Mesendoderm (in vitro differentiated cells): ENCODE measurements around the gene STPG3.

Experiments used
- DNase-seq: peaks from one replicate; pipeline ENCODE4 v3.0.0; 2013
- H2AK5ac ChIP-seq: 2 replicates; pipeline ENCODE4 v1.6.1; 2013; ENCODE audit warnings: low read length, inconsistent platforms
- H2BK120ac ChIP-seq: 2 replicates; pipeline ENCODE4 v1.6.1; 2013; ENCODE audit warnings: low read depth, mild to moderate bottlenecking, low read length, moderate library complexity, mixed read lengths
- H2BK15ac ChIP-seq: replicated peaks from 2 replicates; pipeline ENCODE4 v1.6.1; 2013; ENCODE audit warnings: low read depth, mild to moderate bottlenecking, moderate library complexity
- H2BK5ac ChIP-seq: 2 replicates; pipeline ENCODE4 v1.6.1; 2013; ENCODE audit warnings: low read length, inconsistent platforms
- H3K18ac ChIP-seq: 2 replicates; pipeline ENCODE4 v1.6.1; 2013; ENCODE audit warnings: mild to moderate bottlenecking, low read length, mixed read lengths
- H3K23ac ChIP-seq: one replicate; pipeline ENCODE4 v1.6.1; 2013; ENCODE audit warnings: low read length
- H3K27ac ChIP-seq: 2 replicates; pipeline ENCODE4 v1.5.1; 2013; ENCODE audit warnings: low read depth, mild to moderate bottlenecking, inconsistent platforms, low read length, moderate library complexity
- H3K27me3 ChIP-seq: 2 replicates; pipeline ENCODE4 v1.6.1; 2013; ENCODE audit warnings: low read length, control low read depth, mild to moderate bottlenecking, inconsistent platforms; ENCODE audit not compliant: insufficient read depth, poor library complexity
- H3K36me3 ChIP-seq: 2 replicates; pipeline ENCODE4 v1.6.1; 2013; ENCODE audit warnings: low read length, inconsistent platforms; ENCODE audit not compliant: control insufficient read depth, insufficient read depth
- H3K4ac ChIP-seq: one replicate; pipeline ENCODE4 v1.6.1; 2013; ENCODE audit warnings: low read depth, mild to moderate bottlenecking, low read length, moderate library complexity
- H3K4me1 ChIP-seq: 2 replicates; pipeline ENCODE4 v1.6.1; 2013; ENCODE audit warnings: low read depth, low read length, inconsistent platforms; ENCODE audit not compliant: control insufficient read depth
- H3K4me2 ChIP-seq: 2 replicates; pipeline ENCODE4 v1.6.1; 2013; ENCODE audit warnings: low read length
- H3K4me3 ChIP-seq: 2 replicates; pipeline ENCODE4 v1.5.1; 2013; ENCODE audit warnings: mild to moderate bottlenecking, low read length
- H3K56ac ChIP-seq: one replicate; pipeline ENCODE4 v1.6.1; 2013; ENCODE audit warnings: low read length
- H3K79me1 ChIP-seq: 2 replicates; pipeline ENCODE4 v1.6.1; 2013; ENCODE audit warnings: low read length, inconsistent platforms
- H3K79me2 ChIP-seq: 2 replicates; pipeline ENCODE4 v1.6.1; 2013; ENCODE audit warnings: mild to moderate bottlenecking, low read length; ENCODE audit not compliant: control insufficient read depth, insufficient read depth
- H3K9ac ChIP-seq: 2 replicates; pipeline ENCODE4 v1.6.1; 2013; ENCODE audit warnings: low read length, inconsistent platforms
- H4K5ac ChIP-seq: one replicate; pipeline ENCODE4 v1.6.1; 2013; ENCODE audit warnings: low read length
- H4K8ac ChIP-seq: one replicate; pipeline ENCODE4 v1.6.1; 2013; ENCODE audit warnings: low read depth, mild to moderate bottlenecking, control low read depth, low read length, moderate library complexity
- WGBS: extraction: QIAGEN DNeasy Blood & Tissue Kit; methylation state at CpG from one replicate; pipeline ENCODE4 v1.1.7; 2013; ENCODE audit warnings: low lambda C conversion rate, missing lambda C conversion rate; ENCODE audit not compliant: insufficient coverage; ENCODE audit errors: extremely low coverage; 5-methylcytosine and 5-hydroxymethylcytosine counted together

The STPG3 gene

GRCh38 chr9:137250329-137251193 is 525 bp upstream of the STPG3 start:
- no peak overlapping the region for H3K4me2 ChIP-seq
- H3K4me3 ChIP-seq = no peak overlapping the region
- H3K27ac ChIP-seq = no peak overlapping the region
- WGBS = no CpG with 5 or more reads among the region's 18 CpGs
- H3K4me1 ChIP-seq = peaks cover 9% of the 10 kb centered on the region
- H2BK120ac ChIP-seq = no peak overlapping the region
- H4K8ac ChIP-seq = no peak overlapping the region
- no peaks in the 10 kb centered on the region for H3K27me3 ChIP-seq
- H2BK15ac ChIP-seq = no peak overlapping the region
- no peak overlapping the region for H3K4ac ChIP-seq
- peak; percentile 72 for DNase-seq
- no peak overlapping the region for H2AK5ac ChIP-seq
- no peaks in the 10 kb centered on the region for H3K79me1 ChIP-seq
- H4K5ac ChIP-seq = no peak overlapping the region
- H3K9ac ChIP-seq = no peak overlapping the region
- peak overlapping the region; percentile 74 for H3K56ac ChIP-seq
- H3K79me2 ChIP-seq = peaks cover 2% of the 10 kb centered on the region
- H3K18ac ChIP-seq = no peak overlapping the region
- peak overlapping the region; percentile 89 for H3K23ac ChIP-seq
- no peak overlapping the region for H2BK5ac ChIP-seq
- H3K36me3 ChIP-seq = no peaks in the 10 kb centered on the region

GRCh38 chr9:137251490-137252268 is 593 bp downstream of the STPG3 start:
- no peak overlapping the region for H3K4ac ChIP-seq
- H3K79me2 ChIP-seq = peaks cover 13% of the 10 kb centered on the region
- DNase-seq = no peak
- H2BK120ac ChIP-seq = no peak overlapping the region
- H3K18ac ChIP-seq = no peak overlapping the region
- H3K27me3 ChIP-seq = no peaks in the 10 kb centered on the region
- no peak overlapping the region for H4K8ac ChIP-seq
- peak overlapping the region; percentile 96 for H2AK5ac ChIP-seq
- H3K79me1 ChIP-seq = peaks cover 6% of the 10 kb centered on the region
- H2BK5ac ChIP-seq = no peak overlapping the region
- peak overlapping the region; percentile 67 for H3K56ac ChIP-seq
- H3K27ac ChIP-seq = no peak overlapping the region
- no peaks in the 10 kb centered on the region for H3K36me3 ChIP-seq
- no peak overlapping the region for H4K5ac ChIP-seq
- H2BK15ac ChIP-seq = no peak overlapping the region
- H3K23ac ChIP-seq = no peak overlapping the region
- WGBS = no CpG with 5 or more reads among the region's 22 CpGs
- peak overlapping the region; percentile 38 for H3K9ac ChIP-seq
- H3K4me1 ChIP-seq = peaks cover 9% of the 10 kb centered on the region
- no peak overlapping the region for H3K4me3 ChIP-seq
- H3K4me2 ChIP-seq = no peak overlapping the region

- DNase-seq = no peak
- Histone ChIP-seq H2AK5ac (no peak overlapping the region), H2BK120ac (no peak overlapping the region), H3K56ac (no peak overlapping the region), H3K4me1 (peaks cover 9% of the 10 kb centered on the region), H3K18ac (no peak overlapping the region), H3K4me2 (no peak overlapping the region), H3K79me2 (peaks cover 16% of the 10 kb centered on the region), H4K8ac (no peak overlapping the region), H3K23ac (no peak overlapping the region), H3K79me1 (peaks cover 9% of the 10 kb centered on the region), H3K27ac (no peak overlapping the region), H3K9ac (no peak overlapping the region), H4K5ac (no peak overlapping the region), H2BK15ac (no peak overlapping the region), H3K27me3 (no peaks in the 10 kb centered on the region), H3K36me3 (peaks cover 1% of the 10 kb centered on the region), H3K4ac (no peak overlapping the region), H2BK5ac (no peak overlapping the region), H3K4me3 (no peak overlapping the region)
- no CpG with 5 or more reads among the region's 35 CpGs for WGBS
Measured at GRCh38 chr9:137252555-137253506, 1.7 kb downstream of the STPG3 start.

GRCh38 chr9:137253717-137254623 is 2.9 kb downstream of the STPG3 start:
- Histone ChIP-seq H2BK15ac (no peak overlapping the region), H3K79me2 (peaks cover 16% of the 10 kb centered on the region), H2BK5ac (no peak overlapping the region), H2BK120ac (no peak overlapping the region), H3K27me3 (no peaks in the 10 kb centered on the region), H3K27ac (no peak overlapping the region), H3K18ac (peak overlapping the region; percentile 88), H3K9ac (peak overlapping the region; percentile 99), H4K8ac (no peak overlapping the region), H2AK5ac (peak overlapping the region; percentile 74), H3K4me2 (peak overlapping the region; percentile 70), H3K56ac (peak overlapping the region; percentile 99), H4K5ac (no peak overlapping the region), H3K4me1 (peaks cover 9% of the 10 kb centered on the region), H3K4me3 (peak overlapping the region; percentile 56), H3K23ac (no peak overlapping the region), H3K4ac (peak overlapping the region; percentile 88), H3K36me3 (peaks cover 1% of the 10 kb centered on the region), H3K79me1 (peaks cover 9% of the 10 kb centered on the region)
- WGBS = no CpG with 5 or more reads among the region's 21 CpGs
- no peak for DNase-seq
